ENCODE measurements around the gene NXT1.

Gene NXT1

GRCh38 chr20:23340524-23340923 lies 10.1 kb upstream of the NXT1 start:
- H3K27ac ChIP-seq: no peak overlapping the region
- TF ChIP-seq CTCF (conservative IDR thresholded peaks at IDR 0.05): peak; percentile 86

GRCh38 chr20:23341073-23341472 lies 9.5 kb upstream of the NXT1 start:
- no peak for TF ChIP-seq CTCF (conservative IDR thresholded peaks at IDR 0.05)
- H3K27ac ChIP-seq: no peak overlapping the region

DNA sequence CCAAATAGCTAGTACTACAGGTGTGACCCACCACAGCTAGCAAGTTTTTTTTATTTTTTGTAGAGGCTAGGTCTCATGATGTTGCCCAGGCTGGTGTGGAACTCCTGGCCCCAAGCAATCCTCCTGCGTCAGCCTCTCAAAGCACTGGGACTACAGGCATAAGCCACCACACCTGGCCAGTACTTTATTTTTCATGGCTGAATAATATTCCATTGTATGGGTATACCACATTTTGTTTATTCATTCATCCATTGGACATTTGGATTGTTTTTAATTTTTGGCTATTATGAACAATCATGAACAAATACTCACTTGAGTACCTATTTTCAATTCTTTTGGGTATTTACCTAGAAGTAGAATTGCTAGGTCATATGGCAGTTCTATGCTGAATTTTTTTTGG lies 7.0 kb upstream of the NXT1 start:
- H3K27ac ChIP-seq: no peak overlapping the region
- no peak for TF ChIP-seq CTCF (conservative IDR thresholded peaks at IDR 0.05)

DNA sequence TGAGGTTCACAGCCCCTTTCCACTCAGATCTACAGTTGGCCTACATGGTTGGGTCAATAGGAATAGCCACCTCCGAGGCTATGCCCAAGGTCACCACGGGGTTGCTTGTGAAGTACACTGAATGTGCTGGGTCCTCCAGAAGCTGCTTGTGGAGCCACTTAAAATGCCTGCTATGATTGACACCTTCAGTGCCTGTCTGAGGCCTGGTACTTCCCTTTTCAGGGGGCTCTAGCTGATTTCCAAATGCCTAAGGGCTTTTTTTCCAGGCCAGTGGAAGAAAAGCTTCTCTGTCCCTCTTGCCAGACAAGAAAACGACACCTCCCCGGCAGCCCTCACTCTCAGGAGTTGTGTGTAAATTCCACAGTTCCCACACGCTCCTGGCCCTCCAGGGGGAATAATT lies 6.3 kb upstream of the NXT1 start:
- H3K27ac ChIP-seq: no peak overlapping the region
- TF ChIP-seq CTCF (conservative IDR thresholded peaks at IDR 0.05): no peak

GRCh38 chr20:23346002-23346401 lies 4.6 kb upstream of the NXT1 start:
- no peak for TF ChIP-seq CTCF (conservative IDR thresholded peaks at IDR 0.05)
- H3K27ac ChIP-seq: no peak overlapping the region

DNA sequence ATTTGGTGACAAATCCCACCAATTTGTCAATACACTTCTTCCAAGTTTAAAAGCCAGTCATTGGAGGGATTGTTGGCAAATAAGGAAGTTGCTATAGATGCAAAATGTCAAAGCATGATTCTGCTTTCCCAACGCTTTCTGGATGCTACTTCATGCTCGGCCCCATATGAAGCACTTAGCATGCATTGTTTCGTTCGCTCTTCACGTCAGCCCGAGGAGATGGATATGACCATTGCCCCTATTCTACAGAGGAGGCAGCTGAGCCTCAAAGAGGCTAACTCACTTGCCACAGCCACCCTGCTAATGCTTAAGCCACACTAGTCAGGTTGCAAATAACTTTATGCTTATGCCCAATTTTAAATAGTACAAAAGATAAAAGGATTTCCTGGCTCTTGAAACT lies 2.8 kb upstream of the NXT1 start:
- H3K27ac ChIP-seq: no peak overlapping the region
- TF ChIP-seq CTCF (conservative IDR thresholded peaks at IDR 0.05): no peak

DNA sequence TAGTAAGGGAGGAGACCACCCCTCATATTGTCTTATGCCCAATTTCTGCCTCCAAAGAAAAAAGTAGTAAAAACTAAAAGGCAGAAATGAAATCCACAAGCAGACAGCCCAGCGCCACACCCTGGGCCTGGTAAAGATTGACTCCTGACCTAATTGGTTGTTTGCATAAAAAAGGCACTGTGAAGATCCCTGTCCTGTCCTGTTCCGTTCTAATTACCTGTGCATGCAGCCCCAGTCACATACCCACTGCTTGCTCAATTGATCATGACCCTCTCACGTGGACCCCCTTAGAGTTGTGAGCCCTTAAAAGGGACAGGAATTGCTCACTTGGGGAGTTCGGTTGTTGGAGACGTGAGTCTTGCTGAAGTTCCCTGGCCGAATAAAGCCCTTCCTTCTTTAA lies 2.1 kb upstream of the NXT1 start:
- H3K27ac ChIP-seq: peak overlapping the region; percentile 96

DNA sequence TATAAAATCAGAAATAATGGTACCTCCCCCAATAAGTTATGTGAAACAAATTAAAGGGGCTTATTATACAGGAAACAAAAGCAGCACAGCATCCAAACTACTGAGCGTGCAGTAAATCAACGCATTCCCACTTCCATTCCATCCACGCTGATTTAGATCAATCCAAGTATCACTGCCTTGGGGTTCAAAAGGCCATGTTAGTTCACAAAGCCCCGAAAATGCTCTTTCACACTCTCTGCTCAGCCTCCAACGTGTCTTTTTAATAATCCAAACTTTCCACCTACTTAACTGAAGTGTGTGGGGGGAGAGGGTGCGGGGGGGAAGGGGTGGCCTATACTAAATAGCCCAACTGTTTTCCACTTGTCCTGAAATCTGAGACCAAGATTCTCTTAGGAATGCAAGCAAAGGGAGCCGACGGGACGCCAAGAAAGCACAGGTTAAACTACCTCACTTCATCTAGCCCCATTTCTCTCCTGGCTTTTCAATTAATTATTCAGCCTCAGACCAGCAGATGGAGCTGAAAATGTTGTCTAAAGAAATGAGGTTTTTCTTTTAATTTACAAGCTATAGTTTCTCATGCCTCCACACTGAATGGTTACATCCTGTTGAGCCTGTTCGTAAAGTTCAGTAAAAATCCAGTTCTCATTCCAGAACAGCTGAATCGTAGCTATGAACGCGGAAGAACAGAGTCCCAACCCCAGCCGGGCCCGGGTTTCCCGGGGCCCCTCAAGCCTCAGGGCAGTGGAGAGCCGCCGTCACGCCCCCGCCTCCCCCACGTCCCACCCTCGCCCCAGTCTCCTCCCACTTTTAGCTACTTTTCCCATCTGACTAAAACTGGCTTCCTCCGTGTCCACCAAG lies 1.0 kb upstream of the NXT1 start:
- peak overlapping the region; percentile 96 for H3K27ac ChIP-seq
- peak; percentile 70 for TF ChIP-seq CTCF (conservative IDR thresholded peaks at IDR 0.05)

Measured in VCaP (cell line).